Measurements from ENCODE around the gene FNBP1. TPM values are rescaled to one million over a fixed set of nuclear protein-coding genes. Genes with fewer than 3 reads are reported as not detected.

The FNBP1 gene
- total and polyA plus RNA-seq, 2 experiments from 2014 or later = 26.6 to 28.8 TPM

DNA sequence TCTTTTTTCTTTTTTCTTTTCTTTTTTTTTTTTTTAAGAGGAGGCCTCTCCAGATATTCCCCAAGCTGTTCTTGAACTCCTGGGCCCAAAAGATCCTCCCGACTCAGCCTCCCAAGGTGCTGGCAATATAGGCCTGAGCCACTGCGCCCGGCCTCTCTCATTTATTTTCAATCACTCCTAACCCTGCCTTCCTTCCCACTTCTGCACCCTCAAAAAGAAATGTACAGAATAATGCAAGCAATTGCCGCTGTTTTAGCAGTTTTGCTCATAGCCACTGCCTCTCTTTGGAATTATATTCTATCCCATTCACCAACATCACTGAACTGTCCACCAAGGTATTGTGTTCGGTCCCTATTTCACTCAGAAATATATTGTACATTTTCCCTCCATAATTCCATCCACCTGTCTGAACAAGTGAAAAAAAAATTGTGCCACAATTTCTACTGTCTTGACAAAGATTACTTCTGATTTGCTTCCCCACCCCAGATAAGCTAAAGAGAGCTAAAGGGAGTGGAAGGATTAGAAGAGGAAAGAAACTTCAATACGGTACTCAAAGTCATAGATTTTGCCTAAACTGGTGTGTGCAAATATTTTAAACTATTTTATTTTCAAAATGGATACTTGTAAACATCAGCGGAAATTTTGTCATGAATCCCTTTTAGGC lies 1.9 kb downstream of the FNBP1 start:
- Histone ChIP-seq H3K4me2 (peak overlapping the region; percentile 94), H3K36me3 (ENCODE audit: insufficient read depth) (no peaks in the 10 kb centered on the region), H3K9me2 (ENCODE audit: insufficient read depth) (no peaks in the 10 kb centered on the region), H2AFZ (no peak overlapping the region), H4K20me1 (replicated peaks; ENCODE audit: insufficient read depth) (peaks cover 19% of the 10 kb centered on the region), H3K79me2 (replicated peaks; ENCODE audit: insufficient read depth) (peaks cover 54% of the 10 kb centered on the region), H3K27me3 (ENCODE audit: insufficient read depth) (peaks cover 37% of the 10 kb centered on the region), H3K27ac (ENCODE audit: low read depth) (no peak overlapping the region), H3F3A (replicated peaks; ENCODE audit: low read depth) (peaks cover 11% of the 10 kb centered on the region), H3K4me1 (ENCODE audit: insufficient read depth) (peaks cover 9% of the 10 kb centered on the region), H3K4me3 (peak overlapping the region; percentile 95)
- ATAC-seq = no peak
- TF ChIP-seq, protein P1, sequence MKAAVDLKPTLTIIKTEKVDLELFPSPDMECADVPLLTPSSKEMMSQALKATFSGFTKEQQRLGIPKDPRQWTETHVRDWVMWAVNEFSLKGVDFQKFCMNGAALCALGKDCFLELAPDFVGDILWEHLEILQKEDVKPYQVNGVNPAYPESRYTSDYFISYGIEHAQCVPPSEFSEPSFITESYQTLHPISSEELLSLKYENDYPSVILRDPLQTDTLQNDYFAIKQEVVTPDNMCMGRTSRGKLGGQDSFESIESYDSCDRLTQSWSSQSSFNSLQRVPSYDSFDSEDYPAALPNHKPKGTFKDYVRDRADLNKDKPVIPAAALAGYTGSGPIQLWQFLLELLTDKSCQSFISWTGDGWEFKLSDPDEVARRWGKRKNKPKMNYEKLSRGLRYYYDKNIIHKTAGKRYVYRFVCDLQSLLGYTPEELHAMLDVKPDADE (IDR thresholded peaks at IDR 0.05) = no peak
- H3K36me3 Mint-ChIP-seq (ENCODE audit: low read depth) = peaks cover 4% of the 10 kb centered on the region; the same call in 2 of the 3 replicates
- peaks cover 33% of the 10 kb centered on the region for H3K4me1 Mint-ChIP-seq
- no peak overlapping the region for H3K27ac Mint-ChIP-seq
- H3K27me3 Mint-ChIP-seq (ENCODE audit: insufficient read depth, low read depth, poor library complexity) = peaks cover 24% of the 10 kb centered on the region
- H3K4me3 Mint-ChIP-seq = peak overlapping the region; percentile 96
- H3K9me3 Mint-ChIP-seq = peaks cover 2% of the 10 kb centered on the region; the same call in 1 of the 3 replicates
- DNase-seq (ENCODE audit: low spot score) = no peak

DNA sequence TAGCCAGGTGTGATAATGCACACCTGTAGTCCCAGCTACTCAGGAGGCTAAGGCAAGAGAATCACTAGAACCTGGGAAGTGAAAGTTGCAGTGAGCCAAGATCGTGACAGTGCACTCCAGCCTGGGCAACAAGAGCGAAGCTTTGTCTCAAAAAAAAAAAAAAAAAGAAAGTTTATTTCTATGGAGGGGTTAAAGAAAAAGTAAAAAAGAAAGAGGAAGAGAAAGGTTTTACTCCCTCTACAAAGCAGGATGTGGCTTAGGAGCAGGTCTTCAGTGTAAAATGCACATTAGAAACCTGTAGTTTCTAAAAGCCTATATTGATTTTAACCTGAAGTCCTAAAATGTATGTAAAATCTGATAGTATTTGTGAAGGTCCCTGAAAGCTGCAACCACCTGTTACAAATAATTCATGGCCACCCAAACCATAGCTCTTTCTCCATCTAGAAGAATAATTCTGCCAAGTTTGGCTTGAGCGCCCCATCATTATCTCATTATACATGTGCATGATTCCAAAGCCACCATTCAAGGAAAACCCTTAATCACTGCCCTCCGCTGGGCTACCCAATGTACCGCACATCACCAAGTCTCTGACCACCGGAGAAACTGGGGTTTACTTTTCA lies 3.4 kb downstream of the FNBP1 start:
- DNase-seq (ENCODE audit: low spot score) (peak; percentile 30), ATAC-seq (no peak)
- Histone ChIP-seq H3K27ac (ENCODE audit: low read depth) (no peak overlapping the region), H3K9me2 (ENCODE audit: insufficient read depth) (no peaks in the 10 kb centered on the region), H3F3A (replicated peaks; ENCODE audit: low read depth) (peaks cover 5% of the 10 kb centered on the region), H3K4me1 (ENCODE audit: insufficient read depth) (peaks cover 9% of the 10 kb centered on the region), H3K79me2 (replicated peaks; ENCODE audit: insufficient read depth) (peaks cover 69% of the 10 kb centered on the region), H3K27me3 (ENCODE audit: insufficient read depth) (peaks cover 27% of the 10 kb centered on the region), H3K4me3 (no peak overlapping the region), H3K36me3 (ENCODE audit: insufficient read depth) (no peaks in the 10 kb centered on the region), H4K20me1 (replicated peaks; ENCODE audit: insufficient read depth) (peaks cover 19% of the 10 kb centered on the region), H3K4me2 (no peak overlapping the region), H2AFZ (no peak overlapping the region)
- H3K27me3 Mint-ChIP-seq (ENCODE audit: insufficient read depth, low read depth, poor library complexity) = peaks cover 26% of the 10 kb centered on the region
- TF ChIP-seq, protein P2, sequence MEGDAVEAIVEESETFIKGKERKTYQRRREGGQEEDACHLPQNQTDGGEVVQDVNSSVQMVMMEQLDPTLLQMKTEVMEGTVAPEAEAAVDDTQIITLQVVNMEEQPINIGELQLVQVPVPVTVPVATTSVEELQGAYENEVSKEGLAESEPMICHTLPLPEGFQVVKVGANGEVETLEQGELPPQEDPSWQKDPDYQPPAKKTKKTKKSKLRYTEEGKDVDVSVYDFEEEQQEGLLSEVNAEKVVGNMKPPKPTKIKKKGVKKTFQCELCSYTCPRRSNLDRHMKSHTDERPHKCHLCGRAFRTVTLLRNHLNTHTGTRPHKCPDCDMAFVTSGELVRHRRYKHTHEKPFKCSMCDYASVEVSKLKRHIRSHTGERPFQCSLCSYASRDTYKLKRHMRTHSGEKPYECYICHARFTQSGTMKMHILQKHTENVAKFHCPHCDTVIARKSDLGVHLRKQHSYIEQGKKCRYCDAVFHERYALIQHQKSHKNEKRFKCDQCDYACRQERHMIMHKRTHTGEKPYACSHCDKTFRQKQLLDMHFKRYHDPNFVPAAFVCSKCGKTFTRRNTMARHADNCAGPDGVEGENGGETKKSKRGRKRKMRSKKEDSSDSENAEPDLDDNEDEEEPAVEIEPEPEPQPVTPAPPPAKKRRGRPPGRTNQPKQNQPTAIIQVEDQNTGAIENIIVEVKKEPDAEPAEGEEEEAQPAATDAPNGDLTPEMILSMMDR (conservative IDR thresholded peaks at IDR 0.05; ENCODE audit: low read depth in 2 of 2) = peak; percentile 29 to 30; a peak in 3 of 4 replicates
- no peak for TF ChIP-seq POLR2AphosphoS5 (IDR thresholded peaks at IDR 0.05; ENCODE audit: low read depth)
- H3K9me3 Mint-ChIP-seq = peaks cover 2% of the 10 kb centered on the region; the same call in 1 of the 3 replicates
- H3K4me3 Mint-ChIP-seq = no peak overlapping the region
- H3K4me1 Mint-ChIP-seq = peaks cover 22% of the 10 kb centered on the region; the same call in 2 of the 3 replicates
- peaks cover 5% of the 10 kb centered on the region for H3K36me3 Mint-ChIP-seq (ENCODE audit: low read depth)
- H3K27ac Mint-ChIP-seq = no peak overlapping the region

DNA sequence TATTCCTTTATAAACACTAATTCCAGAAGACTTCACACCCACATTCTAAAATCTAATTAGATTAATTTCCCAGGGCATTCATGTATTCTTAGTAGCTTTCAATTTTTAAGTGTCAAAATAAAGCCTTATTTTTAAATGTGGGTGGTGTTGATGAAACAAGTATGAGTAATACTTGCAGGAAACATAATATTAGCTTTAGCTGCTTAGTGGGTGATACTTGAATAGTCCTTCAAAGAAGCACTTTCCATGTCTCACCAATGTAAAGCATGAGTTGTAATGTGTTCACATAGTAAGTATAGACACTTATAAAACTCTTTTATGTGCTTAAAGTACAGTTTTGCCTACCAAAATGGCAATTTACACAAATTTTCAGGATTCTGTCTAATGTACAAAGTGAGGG lies 6.9 kb downstream of the FNBP1 start:
- Mint-ChIP-seq H3K4me1 (peaks cover 12% of the 10 kb centered on the region), H3K27ac (no peak overlapping the region), H3K36me3 (ENCODE audit: low read depth) (peaks cover 3% of the 10 kb centered on the region; the same call in 1 of the 3 replicates), H3K27me3 (ENCODE audit: insufficient read depth, low read depth, poor library complexity) (peaks cover 10% of the 10 kb centered on the region), H3K9me3 (no peaks in the 10 kb centered on the region), H3K4me3 (no peak overlapping the region)
- Histone ChIP-seq H3K4me3 (no peak overlapping the region), H3K9me2 (ENCODE audit: insufficient read depth) (no peaks in the 10 kb centered on the region), H3K4me2 (no peak overlapping the region), H4K20me1 (replicated peaks; ENCODE audit: insufficient read depth) (peaks cover 16% of the 10 kb centered on the region), H2AFZ (no peak overlapping the region), H3K27me3 (ENCODE audit: insufficient read depth) (peaks cover 6% of the 10 kb centered on the region), H3F3A (replicated peaks; ENCODE audit: low read depth) (no peaks in the 10 kb centered on the region), H3K79me2 (replicated peaks; ENCODE audit: insufficient read depth) (peaks cover 93% of the 10 kb centered on the region), H3K27ac (ENCODE audit: low read depth) (no peak overlapping the region), H3K36me3 (ENCODE audit: insufficient read depth) (no peaks in the 10 kb centered on the region), H3K4me1 (ENCODE audit: insufficient read depth) (peaks cover 3% of the 10 kb centered on the region)
- ATAC-seq (no peak), DNase-seq (ENCODE audit: low spot score) (no peak)
- TF ChIP-seq, protein P3, sequence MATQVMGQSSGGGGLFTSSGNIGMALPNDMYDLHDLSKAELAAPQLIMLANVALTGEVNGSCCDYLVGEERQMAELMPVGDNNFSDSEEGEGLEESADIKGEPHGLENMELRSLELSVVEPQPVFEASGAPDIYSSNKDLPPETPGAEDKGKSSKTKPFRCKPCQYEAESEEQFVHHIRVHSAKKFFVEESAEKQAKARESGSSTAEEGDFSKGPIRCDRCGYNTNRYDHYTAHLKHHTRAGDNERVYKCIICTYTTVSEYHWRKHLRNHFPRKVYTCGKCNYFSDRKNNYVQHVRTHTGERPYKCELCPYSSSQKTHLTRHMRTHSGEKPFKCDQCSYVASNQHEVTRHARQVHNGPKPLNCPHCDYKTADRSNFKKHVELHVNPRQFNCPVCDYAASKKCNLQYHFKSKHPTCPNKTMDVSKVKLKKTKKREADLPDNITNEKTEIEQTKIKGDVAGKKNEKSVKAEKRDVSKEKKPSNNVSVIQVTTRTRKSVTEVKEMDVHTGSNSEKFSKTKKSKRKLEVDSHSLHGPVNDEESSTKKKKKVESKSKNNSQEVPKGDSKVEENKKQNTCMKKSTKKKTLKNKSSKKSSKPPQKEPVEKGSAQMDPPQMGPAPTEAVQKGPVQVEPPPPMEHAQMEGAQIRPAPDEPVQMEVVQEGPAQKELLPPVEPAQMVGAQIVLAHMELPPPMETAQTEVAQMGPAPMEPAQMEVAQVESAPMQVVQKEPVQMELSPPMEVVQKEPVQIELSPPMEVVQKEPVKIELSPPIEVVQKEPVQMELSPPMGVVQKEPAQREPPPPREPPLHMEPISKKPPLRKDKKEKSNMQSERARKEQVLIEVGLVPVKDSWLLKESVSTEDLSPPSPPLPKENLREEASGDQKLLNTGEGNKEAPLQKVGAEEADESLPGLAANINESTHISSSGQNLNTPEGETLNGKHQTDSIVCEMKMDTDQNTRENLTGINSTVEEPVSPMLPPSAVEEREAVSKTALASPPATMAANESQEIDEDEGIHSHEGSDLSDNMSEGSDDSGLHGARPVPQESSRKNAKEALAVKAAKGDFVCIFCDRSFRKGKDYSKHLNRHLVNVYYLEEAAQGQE (IDR thresholded peaks at IDR 0.05; ENCODE audit: unreplicated experiment) = no peak
- TF ChIP-seq STAT1 (IDR thresholded peaks at IDR 0.05; ENCODE audit: unreplicated experiment) (no peak), EZH2 (IDR thresholded peaks at IDR 0.05; ENCODE audit: low read depth, unreplicated experiment) (no peak), JUNB (IDR thresholded peaks at IDR 0.05; ENCODE audit: unreplicated experiment) (no peak), NANOG (IDR thresholded peaks at IDR 0.05; ENCODE audit: borderline replicate concordance) (no peak), CREB1 (CRISPR knock-in tag; IDR thresholded peaks at IDR 0.05; ENCODE audit: low read depth) (no peak), EZH2phosphoT487 (IDR thresholded peaks at IDR 0.05; ENCODE audit: unreplicated experiment) (no peak), POLR2AphosphoS5 (IDR thresholded peaks at IDR 0.05; ENCODE audit: low read depth) (no peak)
- TF ChIP-seq, protein P1 (IDR thresholded peaks at IDR 0.05) = no peak
